Mucosa of gallbladder (tissue), 1 donor: ENCODE data around the gene TJP1. TPM values are rescaled to one million over a fixed set of nuclear protein-coding genes. Genes with fewer than 3 reads are reported as not detected.
"Not testable (repeated sequence)": the region's sequence is repeated elsewhere in the genome, so short reads cannot be mapped to it uniquely, and the experiment has no call there.

Experiments
- DNase-seq: peaks from one replicate; pipeline ENCODE4 v3.0.0-alpha.2; 2020; ENCODE audit warnings: low spot score
- total RNA-seq: library from RNA; stranded (reverse); gene quantifications from one replicate; pipeline ENCODE4 v1.2.1, GENCODE V29; 2021
- donor health status: DM: no; HTN: no; CAD: no.

Gene TJP1
- total RNA-seq, 1 donor from 2014 or later: 105 TPM

DNA sequence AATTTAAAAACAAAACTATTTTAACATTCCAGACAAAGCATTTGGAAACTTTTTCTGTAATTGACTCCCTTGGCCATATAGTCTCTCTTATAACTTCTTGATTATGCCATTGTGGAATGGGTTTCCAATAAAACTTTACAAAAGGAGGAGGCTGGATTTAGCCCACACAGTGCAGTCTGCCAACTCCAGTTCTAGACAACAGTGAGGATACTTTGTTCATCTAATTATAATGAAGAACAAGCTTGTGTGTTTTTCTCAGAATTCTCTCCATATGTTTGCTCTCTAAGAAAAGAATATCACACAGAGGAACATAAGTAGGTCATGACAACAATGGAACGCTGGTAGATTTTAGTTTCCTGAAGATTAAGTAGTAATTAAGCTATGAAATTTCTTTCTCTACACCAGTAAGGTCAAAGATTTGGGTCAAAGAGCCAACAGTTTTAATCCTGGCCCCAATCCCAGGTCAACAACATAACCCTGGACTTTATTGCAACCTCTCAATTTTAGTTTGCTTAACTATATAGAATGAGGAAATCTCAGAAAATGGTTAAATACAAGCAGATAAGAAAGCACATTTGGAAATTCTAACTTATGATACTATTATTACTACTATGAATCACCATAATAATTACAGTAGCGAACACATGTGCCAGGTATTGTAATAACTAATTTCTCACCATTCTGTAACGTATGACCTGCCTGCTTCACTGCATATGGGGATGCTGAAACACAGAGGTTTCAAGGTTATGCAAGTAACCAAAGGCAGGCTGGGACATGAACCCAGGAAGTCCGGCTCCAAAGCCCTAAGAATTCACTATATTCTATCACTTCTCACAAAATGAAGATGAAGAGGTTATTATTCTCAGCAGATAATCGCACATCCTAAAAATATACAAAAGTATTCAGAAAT lies 65.7 kb downstream of the TJP1 start:
- no peak for DNase-seq

DNA sequence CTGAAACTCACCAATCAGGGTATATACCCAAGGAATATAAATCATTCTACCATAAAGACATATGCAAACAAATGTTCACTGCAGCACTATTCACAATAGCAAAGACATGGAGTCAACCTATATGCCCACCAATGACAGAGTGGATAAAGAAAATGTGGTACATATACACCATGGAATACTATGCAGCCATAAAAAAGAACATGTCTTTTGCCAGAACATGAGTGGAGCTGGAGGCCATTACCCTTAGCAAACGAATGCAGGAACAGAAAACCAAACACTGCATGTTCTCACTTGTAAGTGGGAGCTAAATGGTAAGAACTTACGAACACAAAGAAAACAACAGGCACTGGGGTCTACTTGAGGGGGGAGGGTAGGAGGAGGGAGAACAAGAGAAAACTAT lies 68.3 kb downstream of the TJP1 start:
- not testable (repeated sequence) for DNase-seq

DNA sequence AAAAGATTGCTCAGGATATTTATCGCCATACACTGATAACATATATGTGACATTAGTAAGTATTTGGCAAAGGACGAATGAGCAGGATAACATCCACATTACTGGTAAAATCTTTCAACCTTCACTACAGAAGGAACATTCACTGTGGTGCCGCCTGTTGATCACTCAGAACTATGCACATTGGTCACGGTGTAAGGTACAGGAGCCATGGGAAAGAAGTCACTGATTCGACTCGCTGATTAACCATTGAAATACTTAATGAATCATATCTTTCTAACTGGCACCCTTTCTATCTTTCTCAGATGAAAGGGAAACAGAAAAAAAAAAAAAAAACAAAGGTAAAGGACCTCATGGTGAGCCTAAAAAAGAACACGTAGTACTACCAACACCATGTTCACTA lies 68.8 kb downstream of the TJP1 start:
- DNase-seq: no peak

DNA sequence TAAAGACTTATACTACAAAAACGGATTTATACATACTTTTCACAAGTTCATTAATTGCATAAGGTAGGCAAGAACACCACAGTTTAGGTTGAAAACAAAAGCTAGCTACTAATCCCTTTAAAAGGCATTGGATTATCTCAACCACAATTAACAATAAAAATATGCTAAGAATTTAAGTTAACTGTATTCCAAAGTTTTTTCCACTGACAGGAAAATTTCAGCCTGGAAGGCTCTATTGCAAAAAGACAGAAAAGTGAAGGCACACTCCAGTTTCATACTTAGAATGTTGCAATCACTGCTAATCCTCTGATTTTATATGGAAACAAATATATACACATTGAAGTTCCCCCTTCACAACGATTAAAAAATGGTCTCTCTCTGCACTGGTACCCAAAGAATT lies 71.5 kb downstream of the TJP1 start:
- DNase-seq: no peak

DNA sequence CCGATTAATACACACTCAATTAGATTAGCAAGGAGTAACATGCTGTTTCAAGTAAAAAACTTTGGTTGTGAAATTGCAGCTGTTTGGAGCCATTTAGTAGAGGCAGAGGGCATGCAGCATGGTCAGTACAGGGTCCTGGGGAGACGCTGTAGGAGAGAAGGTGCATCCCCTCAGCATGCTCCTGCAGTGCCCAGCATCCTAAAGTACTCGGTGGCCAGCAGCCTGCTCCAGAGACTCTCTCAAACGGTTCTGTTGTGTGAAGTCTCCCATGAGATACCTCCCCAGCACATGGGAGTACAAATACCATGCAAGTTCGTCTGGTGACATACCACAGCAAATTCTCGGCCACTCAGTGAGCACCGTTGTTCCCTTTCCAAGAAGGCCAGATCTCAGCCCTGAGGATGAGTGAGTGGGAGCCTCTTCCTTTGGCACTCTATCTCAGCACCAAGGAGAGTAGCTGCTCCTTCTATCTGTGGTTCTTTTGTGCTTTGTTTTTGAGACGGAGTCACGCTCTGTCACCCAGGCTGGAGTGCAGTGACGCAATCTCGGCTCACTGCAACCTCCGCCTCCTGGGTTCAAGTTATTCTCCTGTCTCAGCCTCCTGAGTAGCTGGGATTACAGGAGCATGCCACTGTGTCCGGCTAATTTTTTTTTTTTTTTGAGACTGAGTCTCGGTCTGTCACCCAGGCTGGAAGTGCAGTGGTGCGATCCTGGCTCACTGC lies 72.7 kb downstream of the TJP1 start:
- DNase-seq: no peak

DNA sequence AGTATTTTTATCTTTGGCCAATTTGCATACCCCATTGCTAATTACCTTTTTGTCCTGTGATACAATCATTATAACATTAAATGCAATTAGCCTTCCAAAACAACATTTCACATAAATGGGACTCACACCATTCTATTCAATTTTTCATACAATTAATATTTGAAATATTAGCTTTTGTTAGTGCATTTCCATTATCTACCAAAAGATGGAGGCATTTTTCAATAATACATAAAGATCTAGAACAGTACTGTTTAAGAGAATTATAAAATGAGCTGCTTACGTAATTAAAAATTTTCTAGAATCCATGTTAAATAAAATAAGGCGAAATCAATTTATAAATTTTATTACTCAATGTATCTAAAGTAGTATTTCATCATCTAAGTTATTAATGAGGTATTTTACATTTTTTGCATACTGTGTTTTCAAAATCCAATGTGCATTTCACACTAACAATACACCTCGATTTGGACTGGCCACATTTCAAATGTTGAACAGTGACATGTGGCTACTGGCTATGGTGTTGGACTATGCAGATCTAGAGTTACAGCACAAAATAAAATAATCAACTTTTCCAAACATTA lies 74.3 kb downstream of the TJP1 start:
- no peak for DNase-seq

DNA sequence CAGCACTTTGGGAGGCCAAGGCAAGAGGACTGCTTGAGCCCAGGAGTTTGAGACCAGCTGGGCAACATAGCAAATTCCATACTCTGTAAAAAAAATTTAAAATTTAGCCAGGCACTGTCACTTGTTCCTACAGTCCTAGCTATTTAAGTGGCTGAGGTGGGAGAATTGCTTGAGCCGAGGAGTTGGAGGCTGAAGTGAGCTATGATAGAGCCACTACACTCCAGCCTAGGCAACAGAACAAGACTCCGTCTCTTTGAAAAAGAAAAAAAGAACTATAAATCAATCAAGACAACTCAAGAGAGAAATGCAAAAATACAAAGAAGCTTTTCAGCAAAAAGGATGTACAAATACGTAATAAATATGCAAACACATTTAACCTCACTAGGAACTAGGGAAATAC lies 78.8 kb downstream of the TJP1 start:
- no peak for DNase-seq

DNA sequence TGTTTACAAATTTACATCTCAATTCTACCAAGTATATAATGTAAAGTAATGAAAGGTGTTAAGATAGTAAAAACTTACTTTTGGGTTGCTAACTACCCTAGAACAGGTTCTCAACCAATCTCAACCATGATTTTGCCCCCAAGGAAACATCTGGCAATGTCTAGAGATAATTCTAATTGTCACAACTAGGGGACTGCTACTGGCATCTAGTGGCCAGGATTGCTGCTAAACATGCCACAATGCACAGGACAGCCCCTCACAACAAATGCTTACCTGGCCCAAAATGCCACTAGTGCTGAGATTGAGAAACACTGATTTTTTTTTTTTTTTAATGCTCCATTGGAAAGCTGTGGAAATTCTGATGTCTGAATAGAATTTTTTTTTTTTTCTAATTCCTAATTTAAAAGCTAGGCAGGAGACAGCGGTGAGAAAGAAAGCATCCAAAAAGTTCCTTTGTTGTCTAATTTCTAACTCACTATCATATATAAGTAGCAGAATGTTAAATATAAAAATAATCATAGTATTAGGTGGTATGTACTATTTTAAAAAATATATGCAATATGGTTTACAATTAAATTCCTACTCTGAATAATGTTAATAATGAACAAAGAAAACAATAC lies 81.5 kb downstream of the TJP1 start:
- DNase-seq: no peak

DNA sequence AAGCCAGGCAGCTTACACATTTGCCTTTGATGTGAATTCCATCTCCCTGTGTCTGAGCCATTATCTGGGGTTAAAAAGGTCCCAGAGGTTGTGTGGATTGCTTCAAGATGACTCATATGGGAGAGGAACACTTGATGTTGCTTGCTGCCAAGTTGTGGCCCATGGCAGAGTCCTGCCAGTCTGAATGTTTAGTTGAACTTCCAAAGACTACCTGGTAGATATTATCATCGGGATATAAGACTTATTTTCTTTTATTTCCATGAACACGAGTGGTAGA lies 85.6 kb downstream of the TJP1 start:
- no peak for DNase-seq

DNA sequence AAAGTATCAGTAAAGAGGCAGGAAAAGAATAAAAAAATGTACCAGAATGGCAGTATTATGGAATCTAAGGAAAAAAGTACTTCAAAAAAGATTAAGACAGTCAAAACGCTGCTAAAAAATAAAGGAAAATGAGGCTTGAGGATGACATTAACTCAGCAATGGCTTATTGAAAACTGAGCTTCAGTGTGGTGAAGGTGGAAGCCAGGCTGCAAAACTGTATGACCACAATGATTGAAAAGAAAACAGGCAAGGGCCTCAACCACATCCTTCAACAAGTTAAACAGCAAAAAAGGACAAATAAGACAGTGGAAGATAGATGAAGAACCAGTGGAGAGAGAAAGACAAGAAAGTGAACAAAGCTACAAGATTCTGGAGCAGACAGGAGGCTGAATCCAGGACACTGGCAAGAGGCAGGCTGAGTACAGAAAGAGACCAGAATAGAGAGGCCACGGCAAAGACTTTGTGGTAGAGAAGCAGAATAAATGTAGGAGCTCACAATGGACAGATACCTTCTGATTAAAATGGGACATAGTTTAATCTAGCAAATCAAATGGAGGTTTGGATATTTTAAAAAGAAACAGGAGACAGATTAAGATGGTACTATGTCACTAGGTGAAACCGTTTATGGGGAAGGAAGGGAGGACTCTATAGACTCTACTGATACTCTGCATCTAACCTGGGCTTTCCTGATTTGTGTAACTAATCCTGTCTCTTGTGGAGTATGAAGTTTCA lies 86.1 kb downstream of the TJP1 start:
- DNase-seq: no peak

DNA sequence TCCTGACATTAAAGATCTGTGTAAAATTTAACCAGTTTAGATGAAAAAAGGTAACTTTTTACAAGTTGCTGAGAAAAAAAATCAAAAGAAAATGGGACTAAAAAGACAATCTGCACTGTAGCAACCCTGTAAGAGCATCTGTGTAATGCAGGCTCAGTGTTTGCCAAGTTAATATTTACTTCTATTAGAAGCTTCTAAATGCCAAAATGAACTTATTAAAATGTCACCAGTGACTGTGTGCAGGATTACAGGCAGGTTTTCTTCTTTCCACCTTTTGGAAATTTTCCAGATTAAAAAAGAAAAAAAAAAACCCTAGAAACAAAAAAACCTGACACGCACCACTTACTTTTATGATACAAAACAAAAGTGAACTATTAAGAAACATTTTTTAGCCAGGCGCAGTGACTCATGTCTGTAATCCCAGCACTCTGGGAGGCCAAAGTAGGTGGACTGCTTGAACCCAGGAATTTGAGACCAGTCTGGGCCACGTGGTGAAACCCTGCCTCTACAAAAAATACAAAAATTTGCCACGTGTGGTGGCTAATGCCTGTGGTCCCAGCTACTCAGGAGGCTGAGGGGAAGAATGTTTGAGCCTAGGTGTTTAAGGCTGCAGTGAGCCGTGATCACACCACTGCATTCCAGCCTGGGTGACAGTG lies 87.2 kb downstream of the TJP1 start:
- DNase-seq: no peak

DNA sequence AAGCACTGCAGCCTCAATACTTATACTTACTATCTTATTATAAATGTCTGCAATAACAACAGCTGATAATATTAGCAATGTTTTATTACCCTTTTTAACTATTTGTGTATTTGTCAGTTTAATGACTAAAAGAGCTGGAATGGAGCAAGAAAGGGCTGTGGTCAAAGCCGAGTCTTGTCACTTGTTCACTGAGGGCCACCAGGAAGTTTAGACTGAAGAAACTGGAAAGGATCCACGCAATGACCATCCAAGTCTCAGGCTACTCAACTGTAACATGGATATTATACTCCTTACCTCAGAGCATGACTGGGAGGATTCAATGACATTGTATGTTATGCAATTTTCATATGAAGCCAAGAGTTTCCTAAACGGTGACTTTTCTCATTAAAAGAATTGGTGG lies 90.4 kb downstream of the TJP1 start:
- DNase-seq: no peak

DNA sequence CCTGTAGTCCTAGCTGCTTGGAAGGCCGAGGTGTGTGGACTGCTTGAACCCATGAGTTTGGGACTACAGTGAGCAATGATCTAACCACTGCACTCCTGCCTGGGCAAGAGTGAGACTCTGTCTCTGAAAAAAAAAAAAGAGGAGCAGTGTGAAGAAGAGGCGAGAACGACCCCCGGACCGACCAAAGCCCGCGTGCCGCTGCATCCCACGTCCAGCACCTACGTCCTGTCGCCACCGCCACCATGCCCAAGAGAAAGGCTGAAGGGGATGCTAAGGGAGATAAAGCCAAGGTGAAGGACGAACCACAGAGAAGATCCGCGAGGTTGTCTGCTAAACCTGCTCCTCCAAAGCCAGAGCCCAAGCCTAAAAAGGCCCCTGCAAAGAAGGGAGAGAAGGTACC lies 91.8 kb downstream of the TJP1 start:
- DNase-seq: not testable (repeated sequence)

DNA sequence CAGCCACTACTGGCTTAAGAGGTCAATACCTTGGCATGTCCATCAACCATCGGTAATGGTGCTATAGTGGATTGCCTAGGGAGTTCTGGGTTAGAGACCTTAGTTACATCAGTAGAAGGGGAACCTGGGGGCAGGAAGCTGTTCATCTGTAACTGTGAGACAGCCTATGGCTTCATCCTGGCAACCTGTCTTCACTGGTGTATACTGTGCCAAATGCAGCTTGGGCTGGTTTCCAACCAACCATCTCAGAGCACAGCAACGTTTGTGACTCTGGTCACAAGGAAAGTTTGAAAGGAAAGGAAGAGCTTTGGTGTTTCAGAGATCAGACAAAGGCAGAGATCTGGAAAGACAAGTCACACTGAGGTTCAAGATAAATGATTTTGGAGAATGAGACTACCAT lies 93.8 kb downstream of the TJP1 start:
- no peak for DNase-seq

DNA sequence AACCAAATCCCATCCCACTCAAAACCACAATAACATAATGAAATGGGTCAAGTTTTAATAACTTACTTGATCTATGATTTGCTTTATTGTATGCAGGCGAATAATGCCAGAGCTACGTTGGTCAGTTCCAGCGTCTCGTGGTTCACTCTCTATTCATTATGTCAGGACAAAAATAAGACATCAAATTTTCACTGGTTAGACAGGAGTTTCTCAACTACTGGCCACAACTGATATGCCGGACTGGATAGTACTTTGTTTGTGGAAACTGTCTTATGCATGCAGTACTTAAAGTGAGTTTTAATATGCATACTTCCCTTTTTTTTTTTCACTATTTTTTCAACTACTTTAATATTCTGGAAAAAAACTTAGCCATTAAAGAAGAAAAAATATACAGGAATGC lies 94.4 kb downstream of the TJP1 start:
- DNase-seq: no peak

DNA sequence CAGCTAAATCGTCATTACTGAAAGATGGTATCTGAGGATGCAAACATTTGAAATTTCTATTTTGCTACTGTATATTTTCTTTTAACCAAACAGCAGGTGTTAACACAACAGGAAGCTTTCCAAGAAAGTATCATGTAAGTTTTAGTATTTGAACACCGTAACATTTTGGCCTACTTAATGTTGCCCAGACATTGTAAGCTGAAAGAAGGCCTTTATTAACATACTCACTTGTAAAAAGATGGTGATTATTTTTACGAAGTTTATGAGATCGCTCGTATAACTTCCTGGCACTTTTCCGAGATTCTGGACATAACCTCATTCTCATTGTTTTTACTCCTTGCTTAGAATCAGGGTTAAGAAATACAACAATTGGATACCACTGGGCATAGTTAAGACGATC lies 95.7 kb downstream of the TJP1 start:
- no peak for DNase-seq

DNA sequence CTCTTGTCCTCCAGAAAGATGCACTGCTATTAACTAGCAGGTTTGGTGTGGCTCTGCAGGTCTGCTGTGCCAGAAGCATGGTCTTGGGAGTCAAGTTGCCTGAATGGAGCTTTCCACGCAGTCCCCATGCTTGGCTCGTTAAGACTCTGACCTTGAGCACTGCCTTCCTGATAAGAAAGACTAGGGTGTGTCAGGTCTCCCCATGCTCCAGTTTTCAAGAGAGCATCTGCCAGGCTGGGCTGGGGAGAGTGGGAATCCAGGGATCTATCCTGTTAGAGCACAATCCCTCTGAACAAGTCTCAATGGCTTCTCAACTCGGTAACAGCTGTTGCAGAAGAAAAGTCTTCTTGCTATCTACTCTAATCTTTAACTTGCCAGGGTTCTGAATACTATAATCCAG lies 98.2 kb downstream of the TJP1 start:
- DNase-seq: no peak

DNA sequence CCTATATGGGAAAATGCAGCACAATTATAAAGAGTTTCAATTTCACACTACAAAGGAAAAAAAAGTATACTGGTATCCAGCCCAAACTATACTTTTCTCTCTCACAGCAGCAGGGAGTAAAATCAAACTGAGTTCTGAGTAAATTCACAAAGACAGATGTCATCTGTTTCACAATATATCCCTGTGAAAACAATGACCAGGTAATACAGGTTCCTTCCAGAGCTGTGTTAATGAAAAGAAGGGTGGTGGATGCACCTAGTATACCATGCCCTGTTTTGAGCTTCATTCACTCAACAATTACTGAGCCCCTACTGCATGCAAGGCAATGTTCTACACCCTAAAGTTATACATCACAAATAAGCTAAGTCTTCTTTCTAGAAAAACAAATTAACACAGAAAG lies 108.5 kb downstream of the TJP1 start:
- no peak for DNase-seq

DNA sequence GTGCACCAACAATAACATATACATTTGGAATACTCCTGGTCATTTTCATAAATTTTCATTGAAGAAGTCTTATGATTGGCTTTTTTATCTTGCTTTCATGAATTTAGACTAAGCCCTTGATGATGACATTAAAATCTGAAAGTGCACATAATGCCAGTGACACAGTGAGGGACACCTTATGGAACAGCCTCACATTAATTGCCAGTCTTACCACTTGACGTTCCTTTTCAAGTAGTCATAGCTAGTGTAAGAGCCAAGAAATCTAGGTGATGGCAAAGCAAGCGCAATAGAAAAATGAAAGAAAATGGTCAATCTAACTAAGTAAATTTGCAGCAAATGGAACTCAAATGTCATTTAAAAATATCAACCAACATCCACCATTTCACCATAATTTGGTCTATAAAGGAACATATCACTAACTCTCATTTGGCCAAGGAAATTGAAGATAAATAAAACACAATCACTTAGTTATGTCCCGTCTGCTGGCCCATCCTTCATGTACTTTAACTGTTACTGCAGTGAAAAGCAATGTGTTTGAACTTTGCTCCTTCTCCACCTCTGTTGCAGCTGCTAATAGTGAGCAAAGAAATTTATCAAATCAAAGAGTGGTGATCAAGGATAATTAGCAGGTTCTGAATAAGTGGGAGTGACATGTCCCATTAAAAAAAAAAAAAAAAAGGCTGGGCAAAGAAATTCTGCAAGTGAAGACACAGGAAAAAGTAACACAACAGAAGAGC lies 110.0 kb downstream of the TJP1 start:
- DNase-seq: no peak

DNA sequence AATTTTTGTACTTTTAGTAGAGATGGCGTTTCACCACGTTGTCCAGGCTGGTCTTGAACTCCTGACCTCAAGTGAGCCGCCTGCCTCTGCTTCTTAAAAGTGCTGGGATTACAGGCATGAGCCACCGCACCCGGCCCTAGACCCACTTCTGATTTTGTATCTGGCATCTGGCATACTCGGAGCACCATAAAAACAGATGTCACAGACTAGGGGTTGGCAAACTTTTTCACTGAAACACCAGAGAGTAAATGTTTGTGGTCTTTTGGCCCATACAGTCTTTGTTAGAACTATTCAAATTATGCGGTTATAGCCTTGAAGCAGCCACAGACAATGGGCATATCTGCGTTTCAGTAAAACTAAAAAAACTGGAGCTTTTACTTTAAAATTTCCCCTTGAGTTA lies 110.7 kb downstream of the TJP1 start:
- no peak for DNase-seq

DNA sequence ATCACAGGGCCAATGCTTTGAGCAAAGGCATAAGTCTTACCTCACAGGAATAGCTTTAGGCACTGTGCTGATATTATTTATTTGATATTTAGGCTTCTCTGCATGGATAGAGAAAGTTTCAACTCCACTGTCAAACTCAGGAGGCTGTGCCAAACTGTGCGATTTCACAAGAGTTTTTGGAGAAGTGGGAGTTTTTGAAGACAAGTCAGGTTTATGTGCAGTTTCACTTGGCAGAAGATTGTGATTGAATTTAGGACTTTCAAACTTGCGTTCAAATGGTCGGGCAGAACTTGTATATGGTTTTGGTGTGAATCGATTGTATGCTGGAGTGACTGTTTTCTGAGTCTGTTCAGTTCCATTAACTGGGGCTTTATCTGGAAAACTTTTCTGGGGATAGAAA lies 113.7 kb downstream of the TJP1 start:
- no peak for DNase-seq
